CD4-positive, alpha-beta T cell treated with Interleukin-4 for 1 hour (primary cell): ENCODE results near the gene ALDH9A1.

Source experiments
- DNase-seq, 2 donors: peaks; one replicate each; pipeline ENCODE4 v3.0.0-alpha.2; 2020 to 2022

The ALDH9A1 gene

GRCh38 chr1:165616987-165617546 is 81.3 kb downstream of the ALDH9A1 start:
- no peak for DNase-seq

GRCh38 chr1:165616054-165616612 is 82.2 kb downstream of the ALDH9A1 start:
- DNase-seq: no peak
